Endothelial cell of umbilical vein (primary cell): ENCODE measurements around the gene EPHA5. TPM values are rescaled to one million over a fixed set of nuclear protein-coding genes. Genes with fewer than 3 reads are reported as not detected.

Experiments used
- BruUV-seq: library from RNA; stranded (reverse); fragments of 400-500 nt; replicated peaks from 2 replicates; lab custom pipeline; 2021; lab: Mats Ljungman, UMichigan
- CTCF ChIA-PET: fragments of 300-600, 350-600 bp; sonication (Branson Sonifier 250); formaldehyde crosslinking; loops from one replicate; lab custom pipeline; 2021; ENCODE audit warnings: antibody characterized with exemption, inconsistent platforms; lab: Charles Lee
- POLR2A ChIA-PET: fragments of 300-600, 350-600 bp; sonication (Branson Sonifier 250); formaldehyde crosslinking; loops from one replicate; lab custom pipeline; 2021; ENCODE audit warnings: antibody characterized with exemption, inconsistent platforms; lab: Charles Lee
- DNase-seq: peaks from one replicate; pipeline ENCODE4 v3.0.0-alpha.2; 2011; ENCODE audit warnings: low read depth, low spot score
- FAIRE-seq: peaks from 2 replicates; lab custom pipeline; 2011; peaks lifted over from hg19 to GRCh38; lab: Jason Lieb, UNC
- H2AFZ ChIP-seq: 2 replicates; pipeline ENCODE4 v1.6.0; 2012; ENCODE audit warnings: low read depth, low read length, control low read depth, inconsistent platforms
- H3K27ac ChIP-seq: 2 replicates; pipeline ENCODE4 v1.5.1; 2011; ENCODE audit warnings: low read depth, mild to moderate bottlenecking, control low read depth, low read length, moderate library complexity; ENCODE audit not compliant: insufficient read depth
- H3K27me3 ChIP-seq, 2 experiments: 2 replicates each; pipeline versions ENCODE4 v1.6.0 to v1.6.1; 2011; ENCODE audit warnings: low read length in 2 of 2, mixed read lengths in 1 of 2; ENCODE audit not compliant: control insufficient read depth in 2 of 2, insufficient read depth in 2 of 2
- H3K36me3 ChIP-seq, 2 experiments: 2 replicates in 1 of 2; 3 replicates in 1 of 2; pipeline ENCODE4 v1.5.1; 2011; ENCODE audit warnings: low read length in 2 of 2, mild to moderate bottlenecking in 1 of 2, moderate library complexity in 1 of 2; ENCODE audit not compliant: control insufficient read depth in 2 of 2, insufficient read depth in 2 of 2; ENCODE audit errors: extremely low read depth in 1 of 2
- H3K4me1 ChIP-seq: 3 replicates; pipeline ENCODE4 v1.5.1; 2011; ENCODE audit warnings: mild to moderate bottlenecking, low read length; ENCODE audit not compliant: control insufficient read depth, insufficient read depth; ENCODE audit errors: extremely low read depth
- H3K4me2 ChIP-seq: 2 replicates; pipeline ENCODE4 v1.6.1; 2011; ENCODE audit warnings: low read length, control low read depth, mixed read lengths; ENCODE audit not compliant: insufficient read depth
- H3K4me3 ChIP-seq, 3 experiments: fragments of 200-600 bp in 1 of 3; sonication (generic), shearing (Covaris generic) in 1 of 3; replicated peaks in 1 of 3; 2 replicates each; pipeline ENCODE4 v1.5.1; 2011 to 2016; ENCODE audit warnings: control low read depth in 3 of 3, low read length in 3 of 3, mild to moderate bottlenecking in 2 of 3, inconsistent platforms in 1 of 3, low read depth in 1 of 3, moderate library complexity in 1 of 3; ENCODE audit not compliant: insufficient read depth in 1 of 3
- H3K79me2 ChIP-seq: 2 replicates; pipeline ENCODE4 v1.6.0; 2012; ENCODE audit warnings: low read length, inconsistent platforms; ENCODE audit not compliant: control insufficient read depth, insufficient read depth
- H3K9ac ChIP-seq: replicated peaks from 2 replicates; pipeline ENCODE3; 2011; ENCODE audit warnings: low read length, control low read depth; ENCODE audit not compliant: insufficient read depth; ENCODE audit errors: extremely low read depth
- H3K9me1 ChIP-seq: replicated peaks from 3 replicates; pipeline ENCODE4 v1.6.0; 2011; ENCODE audit warnings: mild to moderate bottlenecking, low read length; ENCODE audit not compliant: control insufficient read depth, insufficient read depth; ENCODE audit errors: extremely low read depth
- H3K9me3 ChIP-seq: replicated peaks from 2 replicates; pipeline ENCODE4 v1.5.1; 2012; ENCODE audit warnings: low read length, inconsistent platforms; ENCODE audit not compliant: control insufficient read depth, insufficient read depth
- H4K20me1 ChIP-seq: replicated peaks from 2 replicates; pipeline ENCODE3; 2011; ENCODE audit warnings: mild to moderate bottlenecking, low read length; ENCODE audit not compliant: control insufficient read depth, insufficient read depth; ENCODE audit errors: extremely low read depth
- EZH2 ChIP-seq: IDR thresholded peaks from 2 replicates; pipeline ENCODE4 v1.6.1; 2012; ENCODE audit warnings: borderline replicate concordance, low read depth, mild to moderate bottlenecking, moderate library complexity, low read length, inconsistent platforms; ENCODE audit not compliant: severe bottlenecking
- FOS ChIP-seq: IDR thresholded peaks from 2 replicates; pipeline ENCODE4 v1.6.1; 2011; ENCODE audit warnings: mild to moderate bottlenecking, low read length, moderate library complexity, borderline replicate concordance; ENCODE audit not compliant: insufficient read depth
- GATA2 ChIP-seq: IDR thresholded peaks from 2 replicates; pipeline ENCODE4 v1.7.0; 2011; ENCODE audit warnings: low read depth, mild to moderate bottlenecking, moderate library complexity, mixed read lengths, low read length; ENCODE audit not compliant: insufficient read length, insufficient read depth
- JUN ChIP-seq: IDR thresholded peaks from 2 replicates; pipeline ENCODE4 v1.6.1; 2011; ENCODE audit warnings: borderline replicate concordance, low read depth; ENCODE audit not compliant: insufficient read length, insufficient read depth
- MAX ChIP-seq: IDR thresholded peaks from 2 replicates; pipeline ENCODE4 v1.6.1; 2011; ENCODE audit not compliant: insufficient read depth, insufficient read length
- MYC ChIP-seq: IDR thresholded peaks from one replicate; pipeline ENCODE4 v1.6.1; 2011; ENCODE audit warnings: mild to moderate bottlenecking, low read depth, low read length
- POLR2A ChIP-seq: IDR thresholded peaks from 2 replicates; pipeline ENCODE4 v1.6.1; 2012; ENCODE audit warnings: low read depth, mild to moderate bottlenecking, control low read depth, low read length
- POLR2AphosphoS5 ChIP-seq: IDR thresholded peaks from 2 replicates; pipeline ENCODE4 v1.6.1; 2012; ENCODE audit warnings: low read depth, mild to moderate bottlenecking, control low read depth, low read length, moderate library complexity; ENCODE audit not compliant: insufficient read depth
- dilution Hi-C: fragments of 300-500 bp; cut with MboI; formaldehyde crosslinking; loops from one replicate; pipeline ENCODE4 v1.15.0; 2019; ENCODE audit warnings: low sequenced_read_pairs; ENCODE audit not compliant: extremely low pct_ligation_motif_present
- intact Hi-C: fragments of 100-400 bp; cut with micrococcal nuclease; formaldehyde crosslinking; loops from one replicate; pipeline ENCODE4 v1.10.0; 2022
- polyA plus RNA-seq, 4 experiments: library from polyadenylated mRNA; depleted of rRNA in 3 of 4; stranded (reverse) in 3 of 4; unstranded in 1 of 4; fragments of >200 nt; gene quantifications; 2 replicates each; pipeline versions ENCODE4 v1.2.1 to v1.2.3, GENCODE V29; 2011 to 2012; ENCODE audit warnings: missing spikeins in 1 of 4
- total RNA-seq: library from RNA; stranded (reverse); gene quantifications from 2 replicates; pipeline ENCODE4 v1.2.3, GENCODE V29; 2021
- TF ChIP-seq, protein P1 (sequence below), 2 donors: IDR thresholded peaks; 1 replicate in 1 of 2; 2 replicates in 1 of 2; pipeline ENCODE4 v1.5.1; 2011; ENCODE audit warnings: low read length in 2 of 2, mild to moderate bottlenecking in 2 of 2, moderate library complexity in 2 of 2, control low read depth in 1 of 2, inconsistent platforms in 1 of 2, low read depth in 1 of 2; ENCODE audit not compliant: insufficient read depth in 1 of 2; ENCODE audit errors: extremely low read depth in 1 of 2

Gene EPHA5
- total and polyA plus RNA-seq, 2 donors (not counting 3 experiments of a cell fraction or from before 2014, with no cell fraction given): 0.31 to 0.39 TPM

DNA sequence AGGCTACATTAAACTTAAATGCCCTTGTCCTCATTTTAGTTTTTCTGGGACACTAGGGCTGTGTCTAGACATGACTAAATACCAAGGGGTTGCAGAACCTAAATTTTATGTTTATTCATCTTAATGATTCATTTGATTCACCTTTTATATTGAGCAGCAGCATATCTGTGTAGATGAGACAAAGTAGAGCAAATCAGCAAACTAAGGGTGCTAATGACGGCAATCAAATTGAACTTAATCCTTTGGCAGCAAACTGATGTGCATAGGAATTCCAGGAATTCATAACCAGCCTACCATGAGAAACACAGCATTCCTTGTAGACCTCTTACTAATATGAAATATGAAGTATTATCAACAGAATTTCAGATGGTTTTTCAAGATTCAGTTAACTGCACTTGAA is 25.1 kb downstream of the EPHA5 start:
- H3K9ac ChIP-seq: no peak overlapping the region
- H3K9me1 ChIP-seq: peaks cover 2% of the 10 kb centered on the region
- H3K27me3 ChIP-seq: no peaks in the 10 kb centered on the region
- CTCF ChIA-PET: no interaction called here
- H3K4me2 ChIP-seq: no peak overlapping the region
- intact Hi-C loops (no loop called here), dilution Hi-C loops (no loop called here)
- no peaks in the 10 kb centered on the region for H3K9me3 ChIP-seq
- H3K27ac ChIP-seq: no peak overlapping the region
- no TSS peak for BruUV-seq
- no peaks in the 10 kb centered on the region for H3K79me2 ChIP-seq
- no peaks in the 10 kb centered on the region for H3K4me1 ChIP-seq
- TF ChIP-seq MYC (no peak), POLR2A (no peak), FOS (no peak), MAX (no peak), JUN (no peak), POLR2AphosphoS5 (no peak), EZH2 (no peak), GATA2 (no peak)
- TF ChIP-seq, protein P1, sequence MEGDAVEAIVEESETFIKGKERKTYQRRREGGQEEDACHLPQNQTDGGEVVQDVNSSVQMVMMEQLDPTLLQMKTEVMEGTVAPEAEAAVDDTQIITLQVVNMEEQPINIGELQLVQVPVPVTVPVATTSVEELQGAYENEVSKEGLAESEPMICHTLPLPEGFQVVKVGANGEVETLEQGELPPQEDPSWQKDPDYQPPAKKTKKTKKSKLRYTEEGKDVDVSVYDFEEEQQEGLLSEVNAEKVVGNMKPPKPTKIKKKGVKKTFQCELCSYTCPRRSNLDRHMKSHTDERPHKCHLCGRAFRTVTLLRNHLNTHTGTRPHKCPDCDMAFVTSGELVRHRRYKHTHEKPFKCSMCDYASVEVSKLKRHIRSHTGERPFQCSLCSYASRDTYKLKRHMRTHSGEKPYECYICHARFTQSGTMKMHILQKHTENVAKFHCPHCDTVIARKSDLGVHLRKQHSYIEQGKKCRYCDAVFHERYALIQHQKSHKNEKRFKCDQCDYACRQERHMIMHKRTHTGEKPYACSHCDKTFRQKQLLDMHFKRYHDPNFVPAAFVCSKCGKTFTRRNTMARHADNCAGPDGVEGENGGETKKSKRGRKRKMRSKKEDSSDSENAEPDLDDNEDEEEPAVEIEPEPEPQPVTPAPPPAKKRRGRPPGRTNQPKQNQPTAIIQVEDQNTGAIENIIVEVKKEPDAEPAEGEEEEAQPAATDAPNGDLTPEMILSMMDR (IDR thresholded peaks at IDR 0.05; ENCODE audit: extremely low read depth in 1 of 2, insufficient read depth in 1 of 2, low read depth in 1 of 2, low read length in 2 of 2): no peak
- H3K4me3 ChIP-seq: no peak overlapping the region
- no peak overlapping the region for H2AFZ ChIP-seq
- FAIRE-seq (no peak), DNase-seq (no peak)
- POLR2A ChIA-PET: no interaction called here
- H4K20me1 ChIP-seq: no peaks in the 10 kb centered on the region
- H3K36me3 ChIP-seq: no peaks in the 10 kb centered on the region
